ENCODE data around the gene PRORP.

PRORP gene

GRCh38 chr14:35159742-35160409 lies 37.5 kb downstream of the PRORP start:
- peak; percentile 96 for DNase-seq (ENCODE audit: low read depth)
- TF ChIP-seq CTCF (conservative IDR thresholded peaks at IDR 0.05; ENCODE audit: low read depth, low read length), result no peak
- no peak overlapping the region for H3K4me3 ChIP-seq (ENCODE audit: low read depth, low read length)

GRCh38 chr14:35161231-35161630 lies 38.9 kb downstream of the PRORP start:
- TF ChIP-seq CTCF (conservative IDR thresholded peaks at IDR 0.05; ENCODE audit: low read depth, low read length), result no peak
- H3K4me3 ChIP-seq (ENCODE audit: low read depth, low read length), result no peak overlapping the region
- peak; percentile 68 for DNase-seq (ENCODE audit: low read depth)

- TF ChIP-seq CTCF (conservative IDR thresholded peaks at IDR 0.05; ENCODE audit: low read depth, low read length), result no peak
Measured at GRCh38 chr14:35163384-35163783, 41.0 kb downstream of the PRORP start.

GRCh38 chr14:35164849-35165248 lies 42.5 kb downstream of the PRORP start:
- H3K4me3 ChIP-seq (ENCODE audit: low read depth, low read length), result no peak overlapping the region
- TF ChIP-seq CTCF (conservative IDR thresholded peaks at IDR 0.05; ENCODE audit: low read depth, low read length), result no peak
- no peak for DNase-seq (ENCODE audit: low read depth)

More at GRCh38 chr14:35163384-35163783, 41.0 kb downstream of the PRORP start:
- H3K4me3 ChIP-seq (ENCODE audit: low read depth, low read length), result no peak overlapping the region
- no peak for DNase-seq (ENCODE audit: low read depth)

- H3K4me3 ChIP-seq (ENCODE audit: low read depth, low read length), result no peak overlapping the region
- TF ChIP-seq CTCF (conservative IDR thresholded peaks at IDR 0.05; ENCODE audit: low read depth, low read length), result no peak
- no peak for DNase-seq (ENCODE audit: low read depth)
Measured at GRCh38 chr14:35167496-35167895, 45.1 kb downstream of the PRORP start.
